ENCODE results near the gene SERTAD2. TPM values are rescaled to one million over a fixed set of nuclear protein-coding genes. Genes with fewer than 3 reads are reported as not detected.

Gene SERTAD2
- total RNA-seq, 1 donor from 2014 or later: 20.3 TPM

DNA sequence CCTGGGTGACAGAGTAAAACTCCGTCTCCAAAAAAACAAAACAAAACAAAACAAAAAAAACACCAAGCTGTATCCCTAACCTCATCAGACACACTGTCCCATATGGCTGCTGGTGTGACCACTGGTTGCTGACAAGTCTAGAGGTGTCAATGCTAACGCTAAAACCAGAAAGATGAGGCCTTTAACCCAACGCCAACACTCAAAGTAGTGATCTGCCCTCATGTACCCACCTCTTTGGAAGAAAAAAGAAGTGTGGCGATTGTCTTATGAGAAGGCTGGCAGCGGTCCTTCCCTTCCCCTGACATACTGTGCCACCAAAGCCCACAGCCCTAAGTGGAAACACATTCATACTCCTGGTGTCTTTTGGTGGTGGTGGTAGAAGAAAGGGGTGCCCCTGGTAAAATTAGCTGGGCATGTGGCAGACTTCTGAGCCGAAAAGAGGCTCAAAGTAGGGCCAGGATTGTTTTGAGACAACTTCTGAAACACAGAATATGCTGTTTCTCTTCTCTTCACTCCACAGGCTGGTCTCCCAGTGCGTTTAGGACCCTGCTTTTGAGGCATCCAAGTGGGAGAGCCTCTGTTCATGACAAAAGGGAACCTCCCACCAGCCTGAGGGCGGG, 9.8 kb downstream of the SERTAD2 start:
- peak overlapping the region; percentile 74 for H3K4me3 Mint-ChIP-seq (ENCODE audit: unreplicated experiment)

GRCh38 chr2:64641599-64641998, 12.1 kb downstream of the SERTAD2 start:
- no peak for DNase-seq (ENCODE audit: low spot score)
- Mint-ChIP-seq H3K36me3 (ENCODE audit: low read depth) (peaks cover under 1% of the 10 kb centered on the region), H3K9me3 (ENCODE audit: low read depth) (no peaks in the 10 kb centered on the region), H3K4me1 (ENCODE audit: low read depth) (peaks cover 79% of the 10 kb centered on the region), H3K27ac (ENCODE audit: unreplicated experiment) (no peak overlapping the region), H3K27me3 (ENCODE audit: low read depth) (no peaks in the 10 kb centered on the region), H3K4me3 (ENCODE audit: unreplicated experiment) (no peak overlapping the region)
- TF ChIP-seq, protein P1, sequence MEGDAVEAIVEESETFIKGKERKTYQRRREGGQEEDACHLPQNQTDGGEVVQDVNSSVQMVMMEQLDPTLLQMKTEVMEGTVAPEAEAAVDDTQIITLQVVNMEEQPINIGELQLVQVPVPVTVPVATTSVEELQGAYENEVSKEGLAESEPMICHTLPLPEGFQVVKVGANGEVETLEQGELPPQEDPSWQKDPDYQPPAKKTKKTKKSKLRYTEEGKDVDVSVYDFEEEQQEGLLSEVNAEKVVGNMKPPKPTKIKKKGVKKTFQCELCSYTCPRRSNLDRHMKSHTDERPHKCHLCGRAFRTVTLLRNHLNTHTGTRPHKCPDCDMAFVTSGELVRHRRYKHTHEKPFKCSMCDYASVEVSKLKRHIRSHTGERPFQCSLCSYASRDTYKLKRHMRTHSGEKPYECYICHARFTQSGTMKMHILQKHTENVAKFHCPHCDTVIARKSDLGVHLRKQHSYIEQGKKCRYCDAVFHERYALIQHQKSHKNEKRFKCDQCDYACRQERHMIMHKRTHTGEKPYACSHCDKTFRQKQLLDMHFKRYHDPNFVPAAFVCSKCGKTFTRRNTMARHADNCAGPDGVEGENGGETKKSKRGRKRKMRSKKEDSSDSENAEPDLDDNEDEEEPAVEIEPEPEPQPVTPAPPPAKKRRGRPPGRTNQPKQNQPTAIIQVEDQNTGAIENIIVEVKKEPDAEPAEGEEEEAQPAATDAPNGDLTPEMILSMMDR (IDR thresholded peaks at IDR 0.05): no peak

More for the DNA sequence above, 9.8 kb downstream of the SERTAD2 start:
- Mint-ChIP-seq H3K27me3 (ENCODE audit: low read depth) (no peaks in the 10 kb centered on the region), H3K4me1 (ENCODE audit: low read depth) (peaks cover 82% of the 10 kb centered on the region), H3K9me3 (ENCODE audit: low read depth) (no peaks in the 10 kb centered on the region), H3K36me3 (ENCODE audit: low read depth) (no peaks in the 10 kb centered on the region), H3K27ac (ENCODE audit: unreplicated experiment) (peak overlapping the region; percentile 96)
- no peak for DNase-seq (ENCODE audit: low spot score)
- TF ChIP-seq, protein P1 (IDR thresholded peaks at IDR 0.05): no peak

GRCh38 chr2:64640153-64641044, 13.3 kb downstream of the SERTAD2 start:
- TF ChIP-seq, protein P1 (IDR thresholded peaks at IDR 0.05): no peak
- DNase-seq (ENCODE audit: low spot score): no peak
- peaks cover 70% of the 10 kb centered on the region for H3K4me1 Mint-ChIP-seq (ENCODE audit: low read depth)
- H3K27ac Mint-ChIP-seq (ENCODE audit: unreplicated experiment): no peak overlapping the region
- no peaks in the 10 kb centered on the region for H3K27me3 Mint-ChIP-seq (ENCODE audit: low read depth)
- H3K4me3 Mint-ChIP-seq (ENCODE audit: unreplicated experiment): no peak overlapping the region
- H3K36me3 Mint-ChIP-seq (ENCODE audit: low read depth): peaks cover 10% of the 10 kb centered on the region
- H3K9me3 Mint-ChIP-seq (ENCODE audit: low read depth): no peaks in the 10 kb centered on the region

- H3K9me3 Mint-ChIP-seq (ENCODE audit: low read depth): no peaks in the 10 kb centered on the region
- H3K27me3 Mint-ChIP-seq (ENCODE audit: low read depth): no peaks in the 10 kb centered on the region
- peaks cover 10% of the 10 kb centered on the region for H3K36me3 Mint-ChIP-seq (ENCODE audit: low read depth)
- no peak for DNase-seq (ENCODE audit: low spot score)
- TF ChIP-seq, protein P1 (IDR thresholded peaks at IDR 0.05): no peak
- no peak overlapping the region for H3K27ac Mint-ChIP-seq (ENCODE audit: unreplicated experiment)
- H3K4me3 Mint-ChIP-seq (ENCODE audit: unreplicated experiment): no peak overlapping the region
- H3K4me1 Mint-ChIP-seq (ENCODE audit: low read depth): peaks cover 63% of the 10 kb centered on the region
Measured at GRCh38 chr2:64639691-64640090, 14.0 kb downstream of the SERTAD2 start.

- H3K27me3 Mint-ChIP-seq (ENCODE audit: low read depth): no peaks in the 10 kb centered on the region
- H3K4me1 Mint-ChIP-seq (ENCODE audit: low read depth): peaks cover 52% of the 10 kb centered on the region
- H3K27ac Mint-ChIP-seq (ENCODE audit: unreplicated experiment): no peak overlapping the region
- no peak overlapping the region for H3K4me3 Mint-ChIP-seq (ENCODE audit: unreplicated experiment)
- TF ChIP-seq, protein P1 (IDR thresholded peaks at IDR 0.05): no peak
- no peaks in the 10 kb centered on the region for H3K9me3 Mint-ChIP-seq (ENCODE audit: low read depth)
- no peak for DNase-seq (ENCODE audit: low spot score)
- peaks cover 13% of the 10 kb centered on the region for H3K36me3 Mint-ChIP-seq (ENCODE audit: low read depth)
Measured at GRCh38 chr2:64638502-64639120, 15.1 kb downstream of the SERTAD2 start.
